H1 (cell line): ENCODE results near the gene SPIRE1. TPM values are rescaled to one million over a fixed set of nuclear protein-coding genes. Genes with fewer than 3 reads are reported as not detected.

Experiments
- BACH1 ChIP-seq: IDR thresholded peaks from 2 replicates; pipeline ENCODE4 v1.6.1; 2012; ENCODE audit warnings: low read length, improper control_type of control experiment
- CBX8 ChIP-seq: fragments of 300-800, 300-1000 bp; sonication (generic); IDR thresholded peaks from 2 replicates; pipeline ENCODE4 v1.7.1; 2016; ENCODE audit warnings: low read depth, low read length, borderline replicate concordance
- CEBPB ChIP-seq: IDR thresholded peaks from 2 replicates; pipeline ENCODE4 v1.6.1; 2012; ENCODE audit warnings: low read depth, low read length
- CTBP2 ChIP-seq: IDR thresholded peaks from 2 replicates; pipeline ENCODE4 v1.7.0; 2011; ENCODE audit warnings: borderline replicate concordance, mild to moderate bottlenecking, moderate library complexity, mixed read lengths, low read length; ENCODE audit not compliant: insufficient read depth, insufficient read length
- EZH2 ChIP-seq: fragments of 200-600 bp; sonication (generic); IDR thresholded peaks from 2 replicates; pipeline ENCODE4 v1.7.1; 2012; ENCODE audit warnings: low read depth, mild to moderate bottlenecking, moderate library complexity, low read length, inconsistent platforms; ENCODE audit not compliant: severe bottlenecking
- GTF2F1 ChIP-seq: IDR thresholded peaks from 2 replicates; pipeline ENCODE4 v1.6.1; 2012; ENCODE audit warnings: low read depth, low read length, improper control_type of control experiment, borderline replicate concordance
- JUND ChIP-seq: IDR thresholded peaks from 2 replicates; pipeline ENCODE4 v1.6.1; 2011; ENCODE audit warnings: mild to moderate bottlenecking, improper control_type of control experiment, low read length
- NANOG ChIP-seq: IDR thresholded peaks from 2 replicates; pipeline ENCODE4 v1.6.1; 2011; ENCODE audit warnings: low read length, low read depth, mild to moderate bottlenecking, inconsistent platforms; ENCODE audit not compliant: insufficient read depth, poor library complexity, severe bottlenecking
- POLR2AphosphoS5 ChIP-seq: IDR thresholded peaks from 2 replicates; pipeline ENCODE4 v1.6.1; 2011; ENCODE audit warnings: low read depth, low read length
- RXRA ChIP-seq: IDR thresholded peaks from 2 replicates; pipeline ENCODE4 v1.6.1; 2011; ENCODE audit warnings: low read depth, mild to moderate bottlenecking, low read length, moderate library complexity; ENCODE audit not compliant: insufficient read depth
- SIN3A ChIP-seq, 2 experiments: IDR thresholded peaks in 1 of 2; conservative IDR thresholded peaks in 1 of 2; 2 replicates each; pipeline ENCODE4 v1.6.1; 2011 to 2012; ENCODE audit warnings: low read length in 2 of 2, improper control_type of control experiment in 1 of 2, low read depth in 1 of 2, mild to moderate bottlenecking in 1 of 2
- SIRT6 ChIP-seq: IDR thresholded peaks from one replicate; pipeline ENCODE4 v1.7.1; 2012; ENCODE audit warnings: low read length, inconsistent platforms
- SP1 ChIP-seq: IDR thresholded peaks from 2 replicates; pipeline ENCODE4 v1.6.1; 2011; ENCODE audit warnings: low read depth, low read length
- SP2 ChIP-seq: IDR thresholded peaks from 2 replicates; pipeline ENCODE4 v1.6.1; 2012; ENCODE audit warnings: mild to moderate bottlenecking, low read length, inconsistent platforms
- SP4 ChIP-seq: IDR thresholded peaks from 2 replicates; pipeline ENCODE4 v1.6.1; 2012; ENCODE audit warnings: low read length, inconsistent platforms
- SRF ChIP-seq: IDR thresholded peaks from 2 replicates; pipeline ENCODE4 v1.6.1; 2011; ENCODE audit warnings: mild to moderate bottlenecking, low read depth, low read length, moderate library complexity
- TAF7 ChIP-seq: optimal IDR thresholded peaks from 2 replicates; pipeline ENCODE3; 2011; ENCODE audit warnings: low read depth, mild to moderate bottlenecking, inconsistent platforms, low read length, moderate library complexity, borderline replicate concordance
- polyA plus RNA-seq, 7 experiments: library from polyadenylated mRNA; depleted of rRNA in 3 of 7; stranded (reverse) in 5 of 7; unstranded in 2 of 7; fragments of >200 nt in 5 of 7; fragments of 200-250 nt in 2 of 7; gene quantifications; 1 replicate in 5 of 7; 2 replicates in 1 of 7; 4 replicates in 1 of 7; pipeline versions ENCODE4 v1.2.1 to v1.2.3, GENCODE V29; 2011 to 2013; ENCODE audit warnings: missing spikeins in 2 of 7, mixed read lengths in 2 of 7
- total RNA-seq: library from RNA; stranded (reverse); fragmentation: NEBNext Ultra II Directional; extraction: Animal tissue kit (Norgen Biotek cat#: 25700); gene quantifications from 2 replicates; pipeline ENCODE4 v1.2.1, GENCODE V29; 2021
- TF ChIP-seq, protein P1 (sequence below): IDR thresholded peaks from 2 replicates; pipeline ENCODE4 v1.6.1; 2012; ENCODE audit warnings: low read length, inconsistent platforms

SPIRE1 gene
- total and polyA plus RNA-seq, 2 of the 8 experiments (the other 6 are each of a cell fraction or from before 2014, with no cell fraction given), result 6.0 to 21.5 TPM

GRCh38 chr18:12702221-12703095, 44.6 kb upstream of the SPIRE1 start, which contains the start of the genes CEP76 and PSMG2 (continued):
- TF ChIP-seq SIN3A (conservative IDR thresholded peaks at IDR 0.05 in 1 of 2, IDR thresholded peaks at IDR 0.05 in 1 of 2; ENCODE audit: low read depth in 1 of 2, low read length in 2 of 2) (peak in 1 of 2 experiments; percentile 69; a peak in 1 of 4 replicates), BACH1 (no peak), GTF2F1 (no peak; the same call in 1 of the 2 replicates), CBX8 (no peak), RXRA (no peak), EZH2 (no peak), SP1 (0 out of 2 replicates have a peak, but pooled peaks have one; percentile 8), SP2 (no peak), NANOG (no peak), SIRT6 (no peak), TAF7 (peak; percentile 92), CEBPB (no peak), POLR2AphosphoS5 (peak; percentile 77), JUND (0 out of 2 replicates have a peak, but pooled peaks have one; percentile 4), SP4 (peak; percentile 99), SRF (peak; percentile 3; the same call in 1 of the 2 replicates), CTBP2 (no peak)
- TF ChIP-seq, protein P1, sequence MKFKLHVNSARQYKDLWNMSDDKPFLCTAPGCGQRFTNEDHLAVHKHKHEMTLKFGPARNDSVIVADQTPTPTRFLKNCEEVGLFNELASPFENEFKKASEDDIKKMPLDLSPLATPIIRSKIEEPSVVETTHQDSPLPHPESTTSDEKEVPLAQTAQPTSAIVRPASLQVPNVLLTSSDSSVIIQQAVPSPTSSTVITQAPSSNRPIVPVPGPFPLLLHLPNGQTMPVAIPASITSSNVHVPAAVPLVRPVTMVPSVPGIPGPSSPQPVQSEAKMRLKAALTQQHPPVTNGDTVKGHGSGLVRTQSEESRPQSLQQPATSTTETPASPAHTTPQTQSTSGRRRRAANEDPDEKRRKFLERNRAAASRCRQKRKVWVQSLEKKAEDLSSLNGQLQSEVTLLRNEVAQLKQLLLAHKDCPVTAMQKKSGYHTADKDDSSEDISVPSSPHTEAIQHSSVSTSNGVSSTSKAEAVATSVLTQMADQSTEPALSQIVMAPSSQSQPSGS, result no peak
